ENCODE data around the gene EML3. TPM values are rescaled to one million over a fixed set of nuclear protein-coding genes. Genes with fewer than 3 reads are reported as not detected.

The EML3 gene
- total and polyA plus RNA-seq, 2 of the 8 experiments (the other 6 are each of a cell fraction or from before 2014, with no cell fraction given): 19.2 to 29.9 TPM

DNA sequence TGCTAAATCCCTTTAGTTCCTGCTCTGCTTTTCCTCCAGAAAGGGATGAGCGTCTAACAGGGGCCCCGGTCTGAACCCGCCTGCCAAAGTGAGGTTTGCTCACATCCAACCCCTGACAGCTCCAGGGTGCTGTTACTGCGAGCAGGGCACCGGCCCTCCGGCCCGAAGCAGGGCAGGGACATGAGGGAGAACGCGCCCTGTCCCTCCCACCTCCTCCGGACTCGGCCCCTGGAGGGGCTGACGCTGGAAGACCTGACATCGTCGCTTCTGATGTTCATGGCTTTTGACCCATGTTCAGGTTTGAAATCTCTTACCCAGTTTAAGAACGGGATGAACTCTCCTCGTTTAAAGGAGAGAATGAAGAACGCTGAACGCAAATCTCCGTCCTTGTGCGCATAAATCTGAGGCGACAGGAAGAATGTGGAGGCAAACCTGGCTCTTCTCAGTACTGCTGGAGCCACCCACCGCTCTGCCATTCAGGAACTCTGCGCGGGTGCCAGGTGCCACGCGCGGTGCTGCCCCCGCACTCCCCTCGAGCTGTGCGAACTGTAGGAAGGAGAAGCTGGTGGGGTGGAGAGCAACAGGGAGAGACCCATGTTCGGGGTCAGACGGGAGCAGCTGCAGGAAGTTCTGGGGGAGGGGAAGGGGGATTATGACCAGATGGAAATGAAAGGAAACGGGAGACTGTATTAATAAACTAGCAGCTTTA lies 38.1 kb downstream of the EML3 start (continued):
- TF ChIP-seq JUND (IDR thresholded peaks at IDR 0.05; ENCODE audit: low read length) (no peak), NANOG (IDR thresholded peaks at IDR 0.05; ENCODE audit: insufficient read depth, low read depth, low read length, poor library complexity, severe bottlenecking) (no peak), SP4 (IDR thresholded peaks at IDR 0.05; ENCODE audit: low read length) (0 out of 2 replicates have a peak, but pooled peaks have one; percentile 26), SIN3A (conservative IDR thresholded peaks at IDR 0.05 in 1 of 2, IDR thresholded peaks at IDR 0.05 in 1 of 2; ENCODE audit: low read depth in 1 of 2, low read length in 2 of 2) (peak; percentile 19 to 28; a peak in 2 of 4 replicates), KDM4A (IDR thresholded peaks at IDR 0.05; ENCODE audit: low read depth, low read length, severe bottlenecking) (peak; percentile 47), EGR1 (IDR thresholded peaks at IDR 0.05; ENCODE audit: borderline replicate concordance, low read depth, low read length) (no peak), TAF1 (IDR thresholded peaks at IDR 0.05; ENCODE audit: low read depth, low read length) (no peak), RNF2 (IDR thresholded peaks at IDR 0.05; ENCODE audit: borderline replicate concordance, low read depth, low read length, missing control alignments, poor library complexity, severe bottlenecking) (no peak), BACH1 (IDR thresholded peaks at IDR 0.05; ENCODE audit: low read length) (no peak)
- TF ChIP-seq, protein P1, sequence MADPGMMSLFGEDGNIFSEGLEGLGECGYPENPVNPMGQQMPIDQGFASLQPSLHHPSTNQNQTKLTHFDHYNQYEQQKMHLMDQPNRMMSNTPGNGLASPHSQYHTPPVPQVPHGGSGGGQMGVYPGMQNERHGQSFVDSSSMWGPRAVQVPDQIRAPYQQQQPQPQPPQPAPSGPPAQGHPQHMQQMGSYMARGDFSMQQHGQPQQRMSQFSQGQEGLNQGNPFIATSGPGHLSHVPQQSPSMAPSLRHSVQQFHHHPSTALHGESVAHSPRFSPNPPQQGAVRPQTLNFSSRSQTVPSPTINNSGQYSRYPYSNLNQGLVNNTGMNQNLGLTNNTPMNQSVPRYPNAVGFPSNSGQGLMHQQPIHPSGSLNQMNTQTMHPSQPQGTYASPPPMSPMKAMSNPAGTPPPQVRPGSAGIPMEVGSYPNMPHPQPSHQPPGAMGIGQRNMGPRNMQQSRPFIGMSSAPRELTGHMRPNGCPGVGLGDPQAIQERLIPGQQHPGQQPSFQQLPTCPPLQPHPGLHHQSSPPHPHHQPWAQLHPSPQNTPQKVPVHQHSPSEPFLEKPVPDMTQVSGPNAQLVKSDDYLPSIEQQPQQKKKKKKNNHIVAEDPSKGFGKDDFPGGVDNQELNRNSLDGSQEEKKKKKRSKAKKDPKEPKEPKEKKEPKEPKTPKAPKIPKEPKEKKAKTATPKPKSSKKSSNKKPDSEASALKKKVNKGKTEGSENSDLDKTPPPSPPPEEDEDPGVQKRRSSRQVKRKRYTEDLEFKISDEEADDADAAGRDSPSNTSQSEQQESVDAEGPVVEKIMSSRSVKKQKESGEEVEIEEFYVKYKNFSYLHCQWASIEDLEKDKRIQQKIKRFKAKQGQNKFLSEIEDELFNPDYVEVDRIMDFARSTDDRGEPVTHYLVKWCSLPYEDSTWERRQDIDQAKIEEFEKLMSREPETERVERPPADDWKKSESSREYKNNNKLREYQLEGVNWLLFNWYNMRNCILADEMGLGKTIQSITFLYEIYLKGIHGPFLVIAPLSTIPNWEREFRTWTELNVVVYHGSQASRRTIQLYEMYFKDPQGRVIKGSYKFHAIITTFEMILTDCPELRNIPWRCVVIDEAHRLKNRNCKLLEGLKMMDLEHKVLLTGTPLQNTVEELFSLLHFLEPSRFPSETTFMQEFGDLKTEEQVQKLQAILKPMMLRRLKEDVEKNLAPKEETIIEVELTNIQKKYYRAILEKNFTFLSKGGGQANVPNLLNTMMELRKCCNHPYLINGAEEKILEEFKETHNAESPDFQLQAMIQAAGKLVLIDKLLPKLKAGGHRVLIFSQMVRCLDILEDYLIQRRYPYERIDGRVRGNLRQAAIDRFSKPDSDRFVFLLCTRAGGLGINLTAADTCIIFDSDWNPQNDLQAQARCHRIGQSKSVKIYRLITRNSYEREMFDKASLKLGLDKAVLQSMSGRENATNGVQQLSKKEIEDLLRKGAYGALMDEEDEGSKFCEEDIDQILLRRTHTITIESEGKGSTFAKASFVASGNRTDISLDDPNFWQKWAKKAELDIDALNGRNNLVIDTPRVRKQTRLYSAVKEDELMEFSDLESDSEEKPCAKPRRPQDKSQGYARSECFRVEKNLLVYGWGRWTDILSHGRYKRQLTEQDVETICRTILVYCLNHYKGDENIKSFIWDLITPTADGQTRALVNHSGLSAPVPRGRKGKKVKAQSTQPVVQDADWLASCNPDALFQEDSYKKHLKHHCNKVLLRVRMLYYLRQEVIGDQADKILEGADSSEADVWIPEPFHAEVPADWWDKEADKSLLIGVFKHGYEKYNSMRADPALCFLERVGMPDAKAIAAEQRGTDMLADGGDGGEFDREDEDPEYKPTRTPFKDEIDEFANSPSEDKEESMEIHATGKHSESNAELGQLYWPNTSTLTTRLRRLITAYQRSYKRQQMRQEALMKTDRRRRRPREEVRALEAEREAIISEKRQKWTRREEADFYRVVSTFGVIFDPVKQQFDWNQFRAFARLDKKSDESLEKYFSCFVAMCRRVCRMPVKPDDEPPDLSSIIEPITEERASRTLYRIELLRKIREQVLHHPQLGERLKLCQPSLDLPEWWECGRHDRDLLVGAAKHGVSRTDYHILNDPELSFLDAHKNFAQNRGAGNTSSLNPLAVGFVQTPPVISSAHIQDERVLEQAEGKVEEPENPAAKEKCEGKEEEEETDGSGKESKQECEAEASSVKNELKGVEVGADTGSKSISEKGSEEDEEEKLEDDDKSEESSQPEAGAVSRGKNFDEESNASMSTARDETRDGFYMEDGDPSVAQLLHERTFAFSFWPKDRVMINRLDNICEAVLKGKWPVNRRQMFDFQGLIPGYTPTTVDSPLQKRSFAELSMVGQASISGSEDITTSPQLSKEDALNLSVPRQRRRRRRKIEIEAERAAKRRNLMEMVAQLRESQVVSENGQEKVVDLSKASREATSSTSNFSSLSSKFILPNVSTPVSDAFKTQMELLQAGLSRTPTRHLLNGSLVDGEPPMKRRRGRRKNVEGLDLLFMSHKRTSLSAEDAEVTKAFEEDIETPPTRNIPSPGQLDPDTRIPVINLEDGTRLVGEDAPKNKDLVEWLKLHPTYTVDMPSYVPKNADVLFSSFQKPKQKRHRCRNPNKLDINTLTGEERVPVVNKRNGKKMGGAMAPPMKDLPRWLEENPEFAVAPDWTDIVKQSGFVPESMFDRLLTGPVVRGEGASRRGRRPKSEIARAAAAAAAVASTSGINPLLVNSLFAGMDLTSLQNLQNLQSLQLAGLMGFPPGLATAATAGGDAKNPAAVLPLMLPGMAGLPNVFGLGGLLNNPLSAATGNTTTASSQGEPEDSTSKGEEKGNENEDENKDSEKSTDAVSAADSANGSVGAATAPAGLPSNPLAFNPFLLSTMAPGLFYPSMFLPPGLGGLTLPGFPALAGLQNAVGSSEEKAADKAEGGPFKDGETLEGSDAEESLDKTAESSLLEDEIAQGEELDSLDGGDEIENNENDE (IDR thresholded peaks at IDR 0.05; ENCODE audit: insufficient replicate concordance, low read length): no peak
